DND-41 (cell line): ENCODE results near the gene CRIP3.

ENCODE experiments used
- CTCF ChIP-seq: IDR thresholded peaks from 2 replicates; pipeline ENCODE4 v1.5.1; 2012; ENCODE audit warnings: borderline replicate concordance, low read length, moderate library complexity, mild to moderate bottlenecking; ENCODE audit not compliant: poor library complexity, severe bottlenecking; ENCODE audit errors: extremely low read depth
- EZH2 ChIP-seq: IDR thresholded peaks from 3 replicates; pipeline ENCODE4 v1.6.1; 2012; ENCODE audit warnings: borderline replicate concordance, low read depth, mild to moderate bottlenecking, moderate library complexity, low read length, inconsistent platforms; ENCODE audit not compliant: severe bottlenecking

GRCh38 chr6:43311666-43312065, 3.0 kb upstream of the CRIP3 start:
- TF ChIP-seq CTCF (no peak), EZH2 (no peak)
